Measurements from ENCODE around the gene SPON1.
A peak's percentile ranks its signal among the peaks of the same experiment; 100 is the strongest.

The SPON1 gene

DNA sequence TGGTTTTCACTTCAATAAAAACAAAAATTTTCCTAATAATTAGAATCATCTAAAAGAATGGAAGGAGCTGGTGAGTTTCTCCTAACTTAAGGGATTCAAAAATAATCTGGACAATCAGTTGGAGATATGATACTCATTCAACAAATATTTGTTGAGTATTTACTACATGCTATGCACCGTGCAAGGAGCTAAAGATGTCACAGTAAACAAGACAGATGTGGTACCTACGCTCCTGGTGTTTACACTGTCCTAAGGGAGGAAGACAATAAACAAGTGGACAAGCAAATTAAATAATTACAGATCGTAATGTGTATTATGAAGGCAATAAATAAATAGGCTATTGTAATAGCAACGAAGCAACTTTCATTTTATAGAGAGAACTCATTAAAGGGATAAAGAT lies 9.9 kb upstream of the SPON1 start:
- Histone ChIP-seq H4K20me1 (ENCODE audit: insufficient read depth, low read length) (no peaks in the 10 kb centered on the region), H3K36me3 (replicated peaks; ENCODE audit: insufficient read depth, low read length) (no peaks in the 10 kb centered on the region), H3K4me2 (ENCODE audit: low read depth, low read length) (no peak overlapping the region), H3K4me1 (ENCODE audit: low read length) (no peaks in the 10 kb centered on the region), H3F3A (ENCODE audit: insufficient read depth, low read length) (no peaks in the 10 kb centered on the region), H3K9me2 (replicated peaks; ENCODE audit: insufficient read depth, low read length) (no peaks in the 10 kb centered on the region), H3K4me3 (ENCODE audit: low read length) (no peak overlapping the region), H3K9ac (ENCODE audit: low read length) (no peak overlapping the region), H3K9me3 (replicated peaks; ENCODE audit: insufficient read depth, low read length) (no peaks in the 10 kb centered on the region), H2AFZ (ENCODE audit: low read length) (no peak overlapping the region), H3K79me2 (ENCODE audit: low read length) (no peaks in the 10 kb centered on the region), H3K27ac (ENCODE audit: low read length) (no peak overlapping the region), H3K27me3 (replicated peaks; ENCODE audit: insufficient read depth, low read length) (no peaks in the 10 kb centered on the region)
- DNase-seq = no peak
- TF ChIP-seq EZH2phosphoT487 (IDR thresholded peaks at IDR 0.05; ENCODE audit: low read length) = no peak
- no peak for TF ChIP-seq EZH2 (optimal IDR thresholded peaks at IDR 0.05; ENCODE audit: low read depth, low read length)
- TF ChIP-seq, protein P1, sequence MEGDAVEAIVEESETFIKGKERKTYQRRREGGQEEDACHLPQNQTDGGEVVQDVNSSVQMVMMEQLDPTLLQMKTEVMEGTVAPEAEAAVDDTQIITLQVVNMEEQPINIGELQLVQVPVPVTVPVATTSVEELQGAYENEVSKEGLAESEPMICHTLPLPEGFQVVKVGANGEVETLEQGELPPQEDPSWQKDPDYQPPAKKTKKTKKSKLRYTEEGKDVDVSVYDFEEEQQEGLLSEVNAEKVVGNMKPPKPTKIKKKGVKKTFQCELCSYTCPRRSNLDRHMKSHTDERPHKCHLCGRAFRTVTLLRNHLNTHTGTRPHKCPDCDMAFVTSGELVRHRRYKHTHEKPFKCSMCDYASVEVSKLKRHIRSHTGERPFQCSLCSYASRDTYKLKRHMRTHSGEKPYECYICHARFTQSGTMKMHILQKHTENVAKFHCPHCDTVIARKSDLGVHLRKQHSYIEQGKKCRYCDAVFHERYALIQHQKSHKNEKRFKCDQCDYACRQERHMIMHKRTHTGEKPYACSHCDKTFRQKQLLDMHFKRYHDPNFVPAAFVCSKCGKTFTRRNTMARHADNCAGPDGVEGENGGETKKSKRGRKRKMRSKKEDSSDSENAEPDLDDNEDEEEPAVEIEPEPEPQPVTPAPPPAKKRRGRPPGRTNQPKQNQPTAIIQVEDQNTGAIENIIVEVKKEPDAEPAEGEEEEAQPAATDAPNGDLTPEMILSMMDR (IDR thresholded peaks at IDR 0.05; ENCODE audit: low read length) = no peak

DNA sequence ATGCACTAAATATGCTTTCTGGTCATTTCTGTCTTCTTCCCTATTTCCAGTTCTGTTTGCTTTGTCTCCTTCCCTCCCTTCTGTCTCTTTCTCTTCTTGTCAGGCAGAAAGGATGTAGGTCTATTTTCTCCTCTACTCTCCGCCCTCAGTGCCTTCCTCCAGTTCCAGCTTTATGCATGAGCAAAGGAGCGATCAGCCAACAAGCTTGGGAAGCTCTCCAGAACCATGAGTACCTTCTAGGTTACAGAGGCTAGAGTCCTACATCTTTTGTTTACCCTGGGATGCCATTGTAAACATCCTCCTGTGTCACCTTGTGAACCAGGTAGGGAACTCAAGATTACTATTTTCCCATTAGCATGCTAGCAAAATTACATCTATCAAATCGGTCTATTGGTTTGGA lies 7.9 kb upstream of the SPON1 start:
- no peaks in the 10 kb centered on the region for H3K27me3 ChIP-seq (replicated peaks; ENCODE audit: insufficient read depth, low read length)
- no peak for DNase-seq
- H3K4me1 ChIP-seq (ENCODE audit: low read length) = no peaks in the 10 kb centered on the region
- H3K9me2 ChIP-seq (replicated peaks; ENCODE audit: insufficient read depth, low read length) = no peaks in the 10 kb centered on the region
- no peaks in the 10 kb centered on the region for H3F3A ChIP-seq (ENCODE audit: insufficient read depth, low read length)
- no peak overlapping the region for H3K9ac ChIP-seq (ENCODE audit: low read length)
- H3K9me3 ChIP-seq (replicated peaks; ENCODE audit: insufficient read depth, low read length) = no peaks in the 10 kb centered on the region
- TF ChIP-seq EZH2phosphoT487 (IDR thresholded peaks at IDR 0.05; ENCODE audit: low read length) (no peak), EZH2 (optimal IDR thresholded peaks at IDR 0.05; ENCODE audit: low read depth, low read length) (no peak)
- TF ChIP-seq, protein P1 (IDR thresholded peaks at IDR 0.05; ENCODE audit: low read length) = no peak
- H3K4me3 ChIP-seq (ENCODE audit: low read length) = no peak overlapping the region
- H4K20me1 ChIP-seq (ENCODE audit: insufficient read depth, low read length) = no peaks in the 10 kb centered on the region
- no peak overlapping the region for H2AFZ ChIP-seq (ENCODE audit: low read length)
- H3K4me2 ChIP-seq (ENCODE audit: low read depth, low read length) = no peak overlapping the region
- H3K36me3 ChIP-seq (replicated peaks; ENCODE audit: insufficient read depth, low read length) = no peaks in the 10 kb centered on the region
- H3K27ac ChIP-seq (ENCODE audit: low read length) = no peak overlapping the region
- no peaks in the 10 kb centered on the region for H3K79me2 ChIP-seq (ENCODE audit: low read length)

DNA sequence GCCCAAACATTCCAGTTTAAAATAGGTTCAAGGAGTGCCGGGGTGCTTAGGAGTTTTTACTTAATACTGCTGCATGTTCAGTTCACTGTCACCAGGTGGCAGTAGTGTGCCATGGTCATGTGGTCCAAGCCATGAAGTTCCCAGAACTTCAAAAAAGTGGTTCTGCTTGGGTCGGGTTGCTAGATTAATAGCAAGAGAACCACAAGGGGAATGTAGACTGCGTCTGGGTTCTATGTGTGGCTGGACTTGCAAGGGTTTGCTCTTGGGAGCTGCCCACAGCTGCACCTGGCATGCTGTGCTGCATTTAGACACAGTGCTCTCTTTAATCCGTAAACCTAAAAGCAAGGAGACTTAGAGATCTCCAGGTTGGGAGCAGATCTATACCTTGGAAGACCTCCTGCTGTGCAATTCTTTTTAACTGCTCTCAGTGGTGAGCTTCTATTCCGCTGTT lies 6.5 kb upstream of the SPON1 start:
- no peak overlapping the region for H3K4me2 ChIP-seq (ENCODE audit: low read depth, low read length)
- no peaks in the 10 kb centered on the region for H3F3A ChIP-seq (ENCODE audit: insufficient read depth, low read length)
- H4K20me1 ChIP-seq (ENCODE audit: insufficient read depth, low read length) = no peaks in the 10 kb centered on the region
- H2AFZ ChIP-seq (ENCODE audit: low read length) = no peak overlapping the region
- TF ChIP-seq EZH2phosphoT487 (IDR thresholded peaks at IDR 0.05; ENCODE audit: low read length) = no peak
- TF ChIP-seq, protein P1 (IDR thresholded peaks at IDR 0.05; ENCODE audit: low read length) = peak; percentile 83
- no peaks in the 10 kb centered on the region for H3K79me2 ChIP-seq (ENCODE audit: low read length)
- H3K9ac ChIP-seq (ENCODE audit: low read length) = no peak overlapping the region
- H3K9me2 ChIP-seq (replicated peaks; ENCODE audit: insufficient read depth, low read length) = no peaks in the 10 kb centered on the region
- no peaks in the 10 kb centered on the region for H3K9me3 ChIP-seq (replicated peaks; ENCODE audit: insufficient read depth, low read length)
- no peaks in the 10 kb centered on the region for H3K4me1 ChIP-seq (ENCODE audit: low read length)
- peak; percentile 73 for DNase-seq
- no peaks in the 10 kb centered on the region for H3K36me3 ChIP-seq (replicated peaks; ENCODE audit: insufficient read depth, low read length)
- H3K4me3 ChIP-seq (ENCODE audit: low read length) = no peak overlapping the region
- H3K27me3 ChIP-seq (replicated peaks; ENCODE audit: insufficient read depth, low read length) = no peaks in the 10 kb centered on the region
- no peak overlapping the region for H3K27ac ChIP-seq (ENCODE audit: low read length)
